ENCODE measurements around the gene PPFIA2. TPM values are rescaled to one million over a fixed set of nuclear protein-coding genes. Genes with fewer than 3 reads are reported as not detected.

PPFIA2 gene
- polyA plus RNA-seq, 1 donor (not counting 4 experiments of a cell fraction or from before 2014, with no cell fraction given), result not detected

GRCh38 chr12:81350309-81350708 lies 408.8 kb downstream of the PPFIA2 start:
- Histone ChIP-seq H3K4me3 (ENCODE audit: control insufficient read depth in 2 of 3, extremely low read depth in 1 of 3, insufficient read depth in 2 of 3, low read depth in 1 of 3, low read length in 3 of 3) (no peak overlapping the region), H3K4me2 (ENCODE audit: control insufficient read depth, extremely low read depth, insufficient read depth, low read depth, low read length) (no peak overlapping the region), H3K27ac (ENCODE audit: control insufficient read depth, insufficient read depth, low read length) (no peak overlapping the region), H3K9me3 (ENCODE audit: control insufficient read depth, low read depth, low read length) (no peaks in the 10 kb centered on the region), H3K36me3 (ENCODE audit: control insufficient read depth in 2 of 2, extremely low read depth in 1 of 2, insufficient read depth in 2 of 2, low read length in 2 of 2) (no peaks in the 10 kb centered on the region), H4K20me1 (ENCODE audit: control insufficient read depth, extremely low read depth, insufficient read depth, low read length) (no peaks in the 10 kb centered on the region), H3K9ac (ENCODE audit: control insufficient read depth, extremely low read depth, insufficient read depth, low read length) (no peak overlapping the region), H3K9me1 (ENCODE audit: control insufficient read depth, extremely low read depth, insufficient read depth, low read length) (no peaks in the 10 kb centered on the region), H3K27me3 (ENCODE audit: control insufficient read depth, extremely low read depth, insufficient read depth, low read length) (no peaks in the 10 kb centered on the region), H3K4me1 (ENCODE audit: control insufficient read depth, extremely low read depth, insufficient read depth, low read length) (no peaks in the 10 kb centered on the region), H2AFZ (ENCODE audit: control insufficient read depth, low read length) (no peak overlapping the region), H3K79me2 (ENCODE audit: control insufficient read depth, insufficient read depth, low read length) (no peaks in the 10 kb centered on the region)
- DNase-seq (ENCODE audit: low read depth, low spot score) (no peak), FAIRE-seq (no peak)
- TF ChIP-seq EZH2 (IDR thresholded peaks at IDR 0.05; ENCODE audit: low read length), result no peak
- TF ChIP-seq, protein P1, sequence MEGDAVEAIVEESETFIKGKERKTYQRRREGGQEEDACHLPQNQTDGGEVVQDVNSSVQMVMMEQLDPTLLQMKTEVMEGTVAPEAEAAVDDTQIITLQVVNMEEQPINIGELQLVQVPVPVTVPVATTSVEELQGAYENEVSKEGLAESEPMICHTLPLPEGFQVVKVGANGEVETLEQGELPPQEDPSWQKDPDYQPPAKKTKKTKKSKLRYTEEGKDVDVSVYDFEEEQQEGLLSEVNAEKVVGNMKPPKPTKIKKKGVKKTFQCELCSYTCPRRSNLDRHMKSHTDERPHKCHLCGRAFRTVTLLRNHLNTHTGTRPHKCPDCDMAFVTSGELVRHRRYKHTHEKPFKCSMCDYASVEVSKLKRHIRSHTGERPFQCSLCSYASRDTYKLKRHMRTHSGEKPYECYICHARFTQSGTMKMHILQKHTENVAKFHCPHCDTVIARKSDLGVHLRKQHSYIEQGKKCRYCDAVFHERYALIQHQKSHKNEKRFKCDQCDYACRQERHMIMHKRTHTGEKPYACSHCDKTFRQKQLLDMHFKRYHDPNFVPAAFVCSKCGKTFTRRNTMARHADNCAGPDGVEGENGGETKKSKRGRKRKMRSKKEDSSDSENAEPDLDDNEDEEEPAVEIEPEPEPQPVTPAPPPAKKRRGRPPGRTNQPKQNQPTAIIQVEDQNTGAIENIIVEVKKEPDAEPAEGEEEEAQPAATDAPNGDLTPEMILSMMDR (optimal IDR thresholded peaks at IDR 0.05 in 1 of 3, IDR thresholded peaks at IDR 0.05 in 1 of 3, conservative IDR thresholded peaks at IDR 0.05 in 1 of 3; ENCODE audit: extremely low read depth in 1 of 3, insufficient read depth in 2 of 3, low read length in 3 of 3), result no peak
- dilution Hi-C loops (cut with MboI; ENCODE audit: extremely low pct_ligation_motif_present, low sequenced_read_pairs), result no loop called here

GRCh38 chr12:81347404-81347803 lies 411.7 kb downstream of the PPFIA2 start:
- Histone ChIP-seq H3K4me1 (ENCODE audit: control insufficient read depth, extremely low read depth, insufficient read depth, low read length) (no peaks in the 10 kb centered on the region), H4K20me1 (ENCODE audit: control insufficient read depth, extremely low read depth, insufficient read depth, low read length) (no peaks in the 10 kb centered on the region), H3K4me3 (ENCODE audit: control insufficient read depth in 2 of 3, extremely low read depth in 1 of 3, insufficient read depth in 2 of 3, low read depth in 1 of 3, low read length in 3 of 3) (no peak overlapping the region), H3K27ac (ENCODE audit: control insufficient read depth, insufficient read depth, low read length) (no peak overlapping the region), H3K36me3 (ENCODE audit: control insufficient read depth in 2 of 2, extremely low read depth in 1 of 2, insufficient read depth in 2 of 2, low read length in 2 of 2) (no peaks in the 10 kb centered on the region), H3K27me3 (ENCODE audit: control insufficient read depth, extremely low read depth, insufficient read depth, low read length) (no peaks in the 10 kb centered on the region), H2AFZ (ENCODE audit: control insufficient read depth, low read length) (no peak overlapping the region), H3K79me2 (ENCODE audit: control insufficient read depth, insufficient read depth, low read length) (no peaks in the 10 kb centered on the region), H3K9ac (ENCODE audit: control insufficient read depth, extremely low read depth, insufficient read depth, low read length) (no peak overlapping the region), H3K4me2 (ENCODE audit: control insufficient read depth, extremely low read depth, insufficient read depth, low read depth, low read length) (no peak overlapping the region), H3K9me1 (ENCODE audit: control insufficient read depth, extremely low read depth, insufficient read depth, low read length) (no peaks in the 10 kb centered on the region), H3K9me3 (ENCODE audit: control insufficient read depth, low read depth, low read length) (no peaks in the 10 kb centered on the region)
- TF ChIP-seq EZH2 (IDR thresholded peaks at IDR 0.05; ENCODE audit: low read length), result no peak
- TF ChIP-seq, protein P1 (optimal IDR thresholded peaks at IDR 0.05 in 1 of 3, IDR thresholded peaks at IDR 0.05 in 1 of 3, conservative IDR thresholded peaks at IDR 0.05 in 1 of 3; ENCODE audit: extremely low read depth in 1 of 3, insufficient read depth in 2 of 3, low read length in 3 of 3), result no peak
- dilution Hi-C loops (cut with MboI; ENCODE audit: extremely low pct_ligation_motif_present, low sequenced_read_pairs), result no loop called here
- DNase-seq (ENCODE audit: low read depth, low spot score) (no peak), FAIRE-seq (no peak)
